ENCODE data around the gene MIPEP. TPM values are rescaled to one million over a fixed set of nuclear protein-coding genes. Genes with fewer than 3 reads are reported as not detected.

MIPEP gene
- total and polyA plus RNA-seq, 2 experiments from 2014 or later: 12.6 to 19.6 TPM

DNA sequence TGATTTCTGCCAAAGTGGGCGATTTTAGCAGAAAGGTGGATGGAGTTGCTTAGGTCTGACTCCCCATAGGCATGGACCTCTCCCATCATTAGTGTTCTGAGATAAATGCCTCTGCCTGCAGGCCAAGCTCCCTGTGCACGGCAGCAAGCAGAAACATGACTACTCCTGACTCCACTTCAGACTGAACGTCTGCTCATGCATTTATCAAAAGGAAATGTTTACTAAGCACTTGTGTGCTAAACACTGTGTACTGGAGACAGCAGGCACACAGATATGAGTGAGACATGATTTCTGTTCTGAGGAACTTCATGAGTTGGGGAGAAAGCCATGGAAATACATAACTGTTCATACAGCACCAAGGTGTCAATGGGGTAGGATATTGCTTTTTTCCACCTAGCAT, 149.6 kb downstream of the MIPEP start:
- H3K4me1 ChIP-seq (ENCODE audit: insufficient read depth): no peaks in the 10 kb centered on the region
- no peaks in the 10 kb centered on the region for H3K9me3 ChIP-seq (ENCODE audit: low read depth)
- H3K27ac ChIP-seq: no peak overlapping the region
- H3K4me2 ChIP-seq (ENCODE audit: unreplicated experiment): no peak overlapping the region
- 94 to 100% methylated on average over 3 of the region's 3 CpGs for WGBS, 2 experiments (ENCODE audit: low coverage in 1 of 2, low lambda C conversion rate in 2 of 2, missing lambda C conversion rate in 2 of 2)
- H3K9ac ChIP-seq: no peak overlapping the region
- no peaks in the 10 kb centered on the region for H3K79me2 ChIP-seq (ENCODE audit: insufficient read depth)
- H3F3A ChIP-seq (ENCODE audit: insufficient read depth): no peaks in the 10 kb centered on the region
- no peak for TF ChIP-seq EZH2 (IDR thresholded peaks at IDR 0.05; ENCODE audit: insufficient read depth, poor library complexity, severe bottlenecking)
- TF ChIP-seq EZH2phosphoT487 (IDR thresholded peaks at IDR 0.05; ENCODE audit: insufficient read depth, low read depth): no peak
- no peaks in the 10 kb centered on the region for H3K9me2 ChIP-seq (ENCODE audit: insufficient read depth)
- no peak overlapping the region for H3K4me3 ChIP-seq
- no peaks in the 10 kb centered on the region for H3K27me3 ChIP-seq (replicated peaks; ENCODE audit: insufficient read depth)
- no peak for DNase-seq
- H4K20me1 ChIP-seq (ENCODE audit: insufficient read depth): no peaks in the 10 kb centered on the region
- no peaks in the 10 kb centered on the region for H3K36me3 ChIP-seq (ENCODE audit: low read depth)
- in situ Hi-C loops (cut with MboI): no loop called here
- H2AFZ ChIP-seq: no peak overlapping the region

DNA sequence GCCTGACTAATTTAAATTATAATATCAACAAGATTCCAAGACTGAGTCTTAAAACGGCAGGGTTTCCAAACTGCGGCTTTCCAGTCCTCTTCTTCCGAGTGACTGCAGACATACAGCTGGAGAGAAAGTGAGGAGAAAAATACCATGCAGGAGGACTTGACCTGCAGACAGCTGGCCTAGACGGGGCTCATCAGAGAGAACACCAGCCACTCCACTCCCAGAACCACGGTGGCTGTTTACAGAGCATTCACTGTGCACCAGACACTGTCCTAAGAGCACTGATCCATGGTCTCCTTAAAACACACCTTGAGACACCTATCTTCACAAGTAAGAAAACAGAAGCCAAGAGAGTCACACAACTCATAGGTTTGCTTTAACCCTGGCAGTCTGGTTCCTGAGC, 152.7 kb downstream of the MIPEP start:
- Histone ChIP-seq H3K79me2 (ENCODE audit: insufficient read depth) (no peaks in the 10 kb centered on the region), H2AFZ (no peak overlapping the region), H3K27me3 (replicated peaks; ENCODE audit: insufficient read depth) (no peaks in the 10 kb centered on the region), H4K20me1 (ENCODE audit: insufficient read depth) (no peaks in the 10 kb centered on the region), H3K36me3 (ENCODE audit: low read depth) (no peaks in the 10 kb centered on the region), H3K9me2 (ENCODE audit: insufficient read depth) (no peaks in the 10 kb centered on the region), H3K9ac (no peak overlapping the region), H3K4me2 (ENCODE audit: unreplicated experiment) (no peak overlapping the region), H3F3A (ENCODE audit: insufficient read depth) (no peaks in the 10 kb centered on the region), H3K27ac (no peak overlapping the region), H3K4me1 (ENCODE audit: insufficient read depth) (no peaks in the 10 kb centered on the region), H3K9me3 (ENCODE audit: low read depth) (no peaks in the 10 kb centered on the region), H3K4me3 (no peak overlapping the region)
- WGBS, 2 experiments (ENCODE audit: low coverage in 1 of 2, low lambda C conversion rate in 2 of 2, missing lambda C conversion rate in 2 of 2): 93 to 97% methylated on average over 5 of the region's 5 CpGs
- TF ChIP-seq EZH2phosphoT487 (IDR thresholded peaks at IDR 0.05; ENCODE audit: insufficient read depth, low read depth) (no peak), EZH2 (IDR thresholded peaks at IDR 0.05; ENCODE audit: insufficient read depth, poor library complexity, severe bottlenecking) (no peak)
- in situ Hi-C loops (cut with MboI): no loop called here
- DNase-seq: no peak

DNA sequence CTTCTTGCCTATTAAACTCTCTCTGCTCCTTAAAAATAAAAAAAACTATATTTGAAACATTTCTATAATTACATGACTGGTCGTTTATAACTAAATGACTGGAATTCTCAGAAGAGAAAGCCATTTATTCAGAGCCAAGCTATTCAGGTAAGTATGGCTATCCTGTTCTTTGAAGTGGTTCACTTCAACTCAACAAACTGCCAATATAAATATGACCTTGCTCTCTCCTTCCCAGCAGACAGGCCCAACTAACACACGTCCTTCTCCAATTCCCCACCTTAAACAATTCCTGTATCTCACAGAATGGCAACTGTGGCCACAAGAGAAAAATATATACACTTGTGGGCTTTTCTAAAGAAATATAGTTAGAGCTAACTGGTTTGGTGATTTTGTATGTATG, 153.9 kb downstream of the MIPEP start:
- H3K9me2 ChIP-seq (ENCODE audit: insufficient read depth): no peaks in the 10 kb centered on the region
- H3K27me3 ChIP-seq (replicated peaks; ENCODE audit: insufficient read depth): no peaks in the 10 kb centered on the region
- H3K9me3 ChIP-seq (ENCODE audit: low read depth): no peaks in the 10 kb centered on the region
- WGBS, 2 experiments (ENCODE audit: low coverage in 1 of 2, low lambda C conversion rate in 2 of 2, missing lambda C conversion rate in 2 of 2): 89 to 96% methylated on average over 2 of the region's 2 CpGs
- in situ Hi-C loops (cut with MboI): no loop called here
- TF ChIP-seq EZH2 (IDR thresholded peaks at IDR 0.05; ENCODE audit: insufficient read depth, poor library complexity, severe bottlenecking): no peak
- no peak for TF ChIP-seq EZH2phosphoT487 (IDR thresholded peaks at IDR 0.05; ENCODE audit: insufficient read depth, low read depth)
- H3K4me2 ChIP-seq (ENCODE audit: unreplicated experiment): no peak overlapping the region
- H3K4me3 ChIP-seq: no peak overlapping the region
- DNase-seq: no peak
- no peaks in the 10 kb centered on the region for H4K20me1 ChIP-seq (ENCODE audit: insufficient read depth)
- H3K27ac ChIP-seq: no peak overlapping the region
- no peaks in the 10 kb centered on the region for H3K36me3 ChIP-seq (ENCODE audit: low read depth)
- H3K9ac ChIP-seq: no peak overlapping the region
- H3K4me1 ChIP-seq (ENCODE audit: insufficient read depth): no peaks in the 10 kb centered on the region
- H3K79me2 ChIP-seq (ENCODE audit: insufficient read depth): no peaks in the 10 kb centered on the region
- no peak overlapping the region for H2AFZ ChIP-seq
- no peaks in the 10 kb centered on the region for H3F3A ChIP-seq (ENCODE audit: insufficient read depth)

DNA sequence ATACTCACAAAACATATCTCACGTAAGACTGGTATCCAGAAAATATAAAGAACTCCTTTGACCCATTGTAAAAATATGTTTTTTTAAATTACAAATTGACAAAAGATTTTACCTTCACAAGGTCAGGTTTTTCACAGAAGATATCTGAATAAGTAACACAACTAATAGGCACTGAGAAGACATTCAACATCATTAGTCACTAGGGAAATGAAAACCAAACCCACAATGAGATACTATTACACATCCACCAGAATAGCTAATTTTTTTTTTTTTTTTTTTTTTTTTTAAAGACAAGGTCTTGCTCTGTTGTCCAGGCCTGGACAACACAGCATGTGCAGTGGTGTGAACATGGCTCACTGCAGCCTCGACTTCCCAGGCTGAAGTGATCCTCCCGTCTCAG, 157.5 kb downstream of the MIPEP start:
- in situ Hi-C loops (cut with MboI): no loop called here
- H3K9ac ChIP-seq: no peak overlapping the region
- H3K27ac ChIP-seq: no peak overlapping the region
- DNase-seq: peak; percentile 10
- no peaks in the 10 kb centered on the region for H3K9me3 ChIP-seq (ENCODE audit: low read depth)
- no peaks in the 10 kb centered on the region for H3K4me1 ChIP-seq (ENCODE audit: insufficient read depth)
- H4K20me1 ChIP-seq (ENCODE audit: insufficient read depth): no peaks in the 10 kb centered on the region
- TF ChIP-seq EZH2phosphoT487 (IDR thresholded peaks at IDR 0.05; ENCODE audit: insufficient read depth, low read depth) (no peak), EZH2 (IDR thresholded peaks at IDR 0.05; ENCODE audit: insufficient read depth, poor library complexity, severe bottlenecking) (no peak)
- 94 to 99% methylated on average over 3 of the region's 3 CpGs for WGBS, 2 experiments (ENCODE audit: low coverage in 1 of 2, low lambda C conversion rate in 2 of 2, missing lambda C conversion rate in 2 of 2)
- H3K4me3 ChIP-seq: no peak overlapping the region
- no peaks in the 10 kb centered on the region for H3K27me3 ChIP-seq (replicated peaks; ENCODE audit: insufficient read depth)
- no peaks in the 10 kb centered on the region for H3K79me2 ChIP-seq (ENCODE audit: insufficient read depth)
- H3K4me2 ChIP-seq (ENCODE audit: unreplicated experiment): no peak overlapping the region
- no peaks in the 10 kb centered on the region for H3F3A ChIP-seq (ENCODE audit: insufficient read depth)
- H2AFZ ChIP-seq: no peak overlapping the region
- H3K36me3 ChIP-seq (ENCODE audit: low read depth): no peaks in the 10 kb centered on the region
- H3K9me2 ChIP-seq (ENCODE audit: insufficient read depth): no peaks in the 10 kb centered on the region

DNA sequence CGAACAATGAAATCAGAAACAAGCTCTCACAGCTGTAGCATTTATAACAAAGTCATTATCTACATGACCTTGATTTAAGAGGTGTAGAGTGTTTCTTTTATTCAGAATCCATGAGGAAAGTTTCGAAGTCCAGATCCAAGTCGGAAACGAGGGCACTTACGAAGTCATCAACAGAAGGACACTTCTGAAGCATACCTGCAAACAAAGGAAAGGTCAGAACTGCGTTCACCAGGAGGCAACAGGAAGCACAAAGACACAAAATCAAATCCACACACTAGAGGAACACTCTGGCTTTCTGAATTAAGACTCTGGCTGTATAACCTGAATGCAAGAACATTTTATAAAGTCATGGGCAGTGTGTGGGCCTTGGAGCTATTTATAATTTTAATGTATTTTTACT, 158.9 kb downstream of the MIPEP start:
- 95 to 96% methylated on average over 6 of the region's 6 CpGs for WGBS, 2 experiments (ENCODE audit: low coverage in 1 of 2, low lambda C conversion rate in 2 of 2, missing lambda C conversion rate in 2 of 2)

More for the DNA sequence above, 158.9 kb downstream of the MIPEP start:
- no peaks in the 10 kb centered on the region for H3K9me3 ChIP-seq (ENCODE audit: low read depth)
- no peaks in the 10 kb centered on the region for H3K27me3 ChIP-seq (replicated peaks; ENCODE audit: insufficient read depth)
- H3F3A ChIP-seq (ENCODE audit: insufficient read depth): peaks cover 4% of the 10 kb centered on the region
- TF ChIP-seq EZH2 (IDR thresholded peaks at IDR 0.05; ENCODE audit: insufficient read depth, poor library complexity, severe bottlenecking) (no peak), EZH2phosphoT487 (IDR thresholded peaks at IDR 0.05; ENCODE audit: insufficient read depth, low read depth) (no peak)
- H3K4me1 ChIP-seq (ENCODE audit: insufficient read depth): peaks cover 5% of the 10 kb centered on the region; the same call in 1 of the 2 replicates
- H3K9ac ChIP-seq: no peak overlapping the region
- no peak overlapping the region for H3K4me2 ChIP-seq (ENCODE audit: unreplicated experiment)
- no peaks in the 10 kb centered on the region for H3K79me2 ChIP-seq (ENCODE audit: insufficient read depth)
- no peak overlapping the region for H3K4me3 ChIP-seq
- no peaks in the 10 kb centered on the region for H3K9me2 ChIP-seq (ENCODE audit: insufficient read depth)
- H2AFZ ChIP-seq: no peak overlapping the region
- H3K27ac ChIP-seq: no peak overlapping the region
- H3K36me3 ChIP-seq (ENCODE audit: low read depth): no peaks in the 10 kb centered on the region
- in situ Hi-C loops (cut with MboI): no loop called here
- no peak for DNase-seq
- H4K20me1 ChIP-seq (ENCODE audit: insufficient read depth): no peaks in the 10 kb centered on the region

Measured in GM23248 (cell line).